Lower leg skin (tissue), 3 donors: ENCODE data around the gene DYRK3.

Source experiments
- POLR2A ChIP-seq, 2 donors: fragments of 450-650 bp; IDR thresholded peaks; one replicate each; pipeline ENCODE4 v1.6.1; 2016 to 2017; ENCODE audit warnings: antibody characterized with exemption in 2 of 2, mild to moderate bottlenecking in 1 of 2, moderate library complexity in 1 of 2
- TF ChIP-seq, protein P1 (sequence below), 3 donors: fragments of 450-650 bp; IDR thresholded peaks; one replicate each; pipeline ENCODE4 v1.5.1; 2016; ENCODE audit warnings: antibody characterized with exemption in 3 of 3, mild to moderate bottlenecking in 3 of 3, moderate library complexity in 2 of 3

DNA sequence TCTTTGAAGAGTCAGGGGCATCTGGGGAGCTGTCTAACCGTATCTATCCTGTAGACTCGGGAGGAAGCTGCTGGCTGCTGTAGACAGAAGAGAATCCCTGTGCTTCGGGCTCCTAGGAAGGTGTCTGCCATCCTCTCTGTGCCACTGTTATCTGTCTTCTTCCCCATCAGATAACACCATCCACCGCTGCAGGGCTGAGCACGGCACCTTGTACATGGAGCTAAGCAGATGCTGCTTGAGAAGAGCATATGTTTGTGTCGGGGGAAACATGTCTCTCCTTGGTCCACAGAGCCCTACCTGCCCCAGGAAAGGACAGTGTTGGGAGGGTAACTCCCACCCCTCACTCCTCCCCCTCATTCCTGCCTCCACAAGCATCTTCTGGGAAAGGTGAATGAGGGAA, 48.0 kb downstream of the DYRK3 start:
- TF ChIP-seq, protein P1, sequence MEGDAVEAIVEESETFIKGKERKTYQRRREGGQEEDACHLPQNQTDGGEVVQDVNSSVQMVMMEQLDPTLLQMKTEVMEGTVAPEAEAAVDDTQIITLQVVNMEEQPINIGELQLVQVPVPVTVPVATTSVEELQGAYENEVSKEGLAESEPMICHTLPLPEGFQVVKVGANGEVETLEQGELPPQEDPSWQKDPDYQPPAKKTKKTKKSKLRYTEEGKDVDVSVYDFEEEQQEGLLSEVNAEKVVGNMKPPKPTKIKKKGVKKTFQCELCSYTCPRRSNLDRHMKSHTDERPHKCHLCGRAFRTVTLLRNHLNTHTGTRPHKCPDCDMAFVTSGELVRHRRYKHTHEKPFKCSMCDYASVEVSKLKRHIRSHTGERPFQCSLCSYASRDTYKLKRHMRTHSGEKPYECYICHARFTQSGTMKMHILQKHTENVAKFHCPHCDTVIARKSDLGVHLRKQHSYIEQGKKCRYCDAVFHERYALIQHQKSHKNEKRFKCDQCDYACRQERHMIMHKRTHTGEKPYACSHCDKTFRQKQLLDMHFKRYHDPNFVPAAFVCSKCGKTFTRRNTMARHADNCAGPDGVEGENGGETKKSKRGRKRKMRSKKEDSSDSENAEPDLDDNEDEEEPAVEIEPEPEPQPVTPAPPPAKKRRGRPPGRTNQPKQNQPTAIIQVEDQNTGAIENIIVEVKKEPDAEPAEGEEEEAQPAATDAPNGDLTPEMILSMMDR (IDR thresholded peaks at IDR 0.05): no peak
- TF ChIP-seq POLR2A (IDR thresholded peaks at IDR 0.05): no peak
